Hepatic stellate cell (primary cell): Measurements from ENCODE around the gene KIF26B.
"Not testable (repeated sequence)": the region's sequence is repeated elsewhere in the genome, so short reads cannot be mapped to it uniquely, and the experiment has no call there.

Experiments used
- DNase-seq: peaks from one replicate; pipeline ENCODE4 v3.0.0; 2011; ENCODE audit warnings: low spot score

KIF26B gene

DNA sequence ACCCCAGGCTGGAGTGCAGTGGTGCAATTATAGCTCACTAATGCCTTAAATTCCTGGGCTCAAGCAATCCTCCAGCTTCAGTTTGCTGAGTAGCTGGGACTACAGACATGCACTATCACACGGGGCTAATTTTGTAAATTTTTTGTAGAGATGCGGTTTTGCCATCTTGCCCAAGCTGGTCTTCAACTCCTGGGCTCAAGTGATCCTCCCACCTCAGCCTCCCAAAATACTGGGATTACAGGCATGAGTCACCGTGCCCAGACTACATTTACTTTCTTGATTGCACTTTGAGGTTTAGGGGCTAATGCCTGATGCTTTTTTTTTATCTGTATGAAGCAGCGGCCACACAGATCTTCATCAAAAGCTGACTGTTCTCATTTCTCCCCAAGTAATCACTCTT, 124.6 kb downstream of the KIF26B start:
- DNase-seq, result no peak

DNA sequence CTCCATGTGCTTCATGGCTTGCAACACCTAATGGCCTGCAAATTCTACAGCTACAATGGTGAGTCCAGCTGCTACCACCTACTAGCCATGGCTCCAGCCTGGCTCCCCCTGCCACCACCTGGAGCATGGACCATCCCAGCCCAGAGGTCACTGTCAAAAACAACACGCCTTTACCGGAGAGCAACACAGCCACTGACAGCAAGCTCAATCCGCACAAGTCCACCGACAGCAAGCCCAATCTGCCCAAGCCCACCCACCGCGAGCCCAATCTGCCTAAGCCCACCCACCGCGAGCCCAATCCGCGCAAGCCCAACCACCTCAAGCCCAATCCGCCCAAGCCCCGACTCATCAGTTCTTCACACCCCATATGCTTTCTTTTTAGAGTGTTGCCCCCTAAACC, 128.2 kb downstream of the KIF26B start:
- DNase-seq, result no peak

DNA sequence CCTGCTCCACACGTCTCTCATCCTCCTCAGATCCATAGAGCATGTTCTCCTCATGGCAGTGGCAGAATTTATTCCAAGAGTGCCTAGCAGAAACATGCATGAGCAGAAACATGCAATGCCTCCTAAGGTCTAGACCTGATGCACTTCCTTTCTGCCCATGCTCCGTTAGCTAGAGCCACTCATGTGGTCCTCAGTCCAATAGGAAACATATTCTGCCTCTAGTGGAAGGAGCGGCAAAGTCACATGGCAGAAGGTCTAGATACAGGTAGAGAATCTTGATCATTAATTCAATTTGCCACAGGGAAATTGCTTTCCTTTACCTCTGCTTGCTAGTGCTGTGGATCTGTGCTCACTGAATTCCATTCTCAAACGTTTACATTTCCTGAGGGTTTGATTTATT, 130.4 kb downstream of the KIF26B start:
- no peak for DNase-seq

GRCh38 chr1:245288796-245289195, 134.0 kb downstream of the KIF26B start:
- DNase-seq, result no peak

DNA sequence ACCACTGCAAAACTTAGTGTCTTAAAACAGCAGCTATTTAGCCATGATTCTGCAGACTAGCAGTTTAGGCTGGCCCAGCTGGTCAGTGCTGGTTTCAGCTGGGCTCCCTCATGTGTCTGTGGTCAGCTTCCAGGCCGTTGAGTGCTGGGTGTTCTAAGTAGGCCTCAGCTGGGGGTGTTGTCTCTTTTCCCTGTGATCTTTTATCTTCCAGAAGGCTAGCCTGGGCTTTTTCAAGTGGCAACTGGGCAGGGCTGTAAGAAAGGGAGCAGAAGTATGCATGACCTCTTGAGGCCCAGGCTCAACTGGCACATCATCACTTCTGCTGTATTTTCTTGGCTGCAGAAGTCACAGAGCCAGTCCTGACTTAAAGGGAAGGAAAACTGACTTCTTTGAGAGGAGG, 136.1 kb downstream of the KIF26B start:
- no peak for DNase-seq

GRCh38 chr1:245291351-245291750, 136.6 kb downstream of the KIF26B start:
- DNase-seq, result no peak

- DNase-seq, result no peak
Measured at GRCh38 chr1:245292141-245292540, 137.4 kb downstream of the KIF26B start.

DNA sequence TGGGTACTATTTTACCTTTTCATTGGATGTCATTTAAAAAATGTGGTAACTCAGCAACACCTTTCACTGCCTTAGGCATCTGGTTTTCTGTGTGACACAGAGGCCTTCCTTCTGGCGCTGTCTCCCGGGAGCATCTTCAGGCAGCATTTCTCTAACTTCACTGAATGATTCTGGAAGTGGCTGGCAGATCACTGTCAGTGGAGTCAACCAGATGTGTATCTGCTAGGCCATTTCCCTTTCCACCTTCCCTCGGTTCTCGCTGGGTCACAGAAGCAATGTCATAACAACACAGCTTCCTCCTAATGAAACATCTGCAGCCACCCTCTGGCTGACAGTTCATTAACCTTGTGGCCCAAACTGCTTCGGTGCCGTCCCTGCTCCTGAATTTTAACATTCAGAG, 137.8 kb downstream of the KIF26B start:
- DNase-seq, result no peak

- DNase-seq, result no peak
Measured at GRCh38 chr1:245294020-245294419, 139.2 kb downstream of the KIF26B start.

GRCh38 chr1:245298781-245299180, 144.0 kb downstream of the KIF26B start:
- no peak for DNase-seq

- DNase-seq, result peak; percentile 54
Measured at GRCh38 chr1:245301162-245301580, 146.4 kb downstream of the KIF26B start.

- no peak for DNase-seq
Measured at GRCh38 chr1:245301921-245302320, 147.1 kb downstream of the KIF26B start.

DNA sequence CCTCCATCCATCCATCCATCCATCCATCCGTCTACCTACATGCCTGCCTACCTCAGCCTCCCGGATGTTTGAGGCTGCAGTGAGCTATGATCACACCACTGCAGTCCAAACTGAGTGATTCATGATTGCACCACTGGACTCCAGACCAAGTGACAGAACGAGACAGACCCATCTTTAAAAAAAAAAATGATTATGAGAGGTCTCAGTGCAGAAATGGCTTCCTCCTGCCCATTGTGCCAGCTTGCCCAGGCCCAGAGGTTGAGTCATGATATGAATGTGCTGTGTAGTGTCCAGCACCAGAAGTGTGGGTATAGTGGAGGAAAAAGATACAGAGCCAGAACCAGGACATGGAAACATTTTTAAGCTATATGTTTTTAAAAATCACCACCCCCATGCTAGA, 149.9 kb downstream of the KIF26B start:
- DNase-seq, result no peak

DNA sequence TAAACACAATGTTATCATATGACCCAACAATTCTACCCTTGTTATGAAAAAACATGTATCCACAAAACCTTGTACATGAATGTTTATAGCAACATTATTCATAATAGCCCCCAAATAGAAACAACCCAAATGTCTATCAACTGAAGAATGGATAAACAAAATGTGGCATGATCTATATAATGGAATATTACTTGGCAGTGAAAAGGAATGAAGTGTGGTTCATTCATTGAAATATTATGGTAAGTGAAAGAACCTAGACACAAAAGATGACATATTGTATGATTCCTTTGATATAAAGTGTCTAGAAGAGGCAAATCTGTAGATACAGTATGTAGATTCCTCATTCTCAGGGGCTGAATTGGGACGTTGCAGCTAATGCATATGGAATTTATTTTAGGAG, 151.2 kb downstream of the KIF26B start:
- DNase-seq, result no peak

DNA sequence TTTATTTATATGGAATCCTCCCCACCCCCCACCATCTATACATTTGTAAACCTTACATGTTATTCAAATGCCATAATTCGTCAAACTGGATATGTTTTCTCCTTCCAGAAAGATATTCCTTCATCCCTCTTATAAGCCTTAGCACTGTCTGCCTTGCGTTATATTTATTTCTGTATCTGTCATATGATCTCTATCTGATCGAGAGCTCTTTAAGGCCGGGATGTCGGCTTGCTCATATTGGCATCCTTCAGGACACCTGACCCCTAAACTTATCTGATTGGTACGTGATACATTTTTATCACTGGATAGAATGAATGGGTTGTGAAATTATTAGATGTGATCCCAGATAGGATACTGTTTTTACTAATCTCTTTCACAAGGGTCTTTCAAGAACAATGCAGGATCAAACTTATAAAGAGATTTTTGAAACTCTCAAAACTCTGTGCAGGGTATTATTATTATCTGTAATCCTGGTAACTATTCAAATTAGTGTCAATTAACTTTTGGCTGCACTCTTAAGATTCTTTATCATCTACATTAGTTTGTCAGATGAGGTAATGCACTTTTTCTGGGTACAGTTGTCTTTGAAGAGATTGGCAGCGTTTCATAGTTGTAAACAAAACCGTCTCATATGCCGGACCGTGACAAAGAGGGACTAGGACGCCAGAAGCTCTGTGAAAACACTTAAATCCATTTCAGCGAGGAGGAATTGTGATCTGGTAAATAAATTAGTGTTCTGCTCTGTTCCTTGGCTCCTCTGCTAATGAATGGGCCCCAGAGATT, 152.0 kb downstream of the KIF26B start:
- no peak for DNase-seq

DNA sequence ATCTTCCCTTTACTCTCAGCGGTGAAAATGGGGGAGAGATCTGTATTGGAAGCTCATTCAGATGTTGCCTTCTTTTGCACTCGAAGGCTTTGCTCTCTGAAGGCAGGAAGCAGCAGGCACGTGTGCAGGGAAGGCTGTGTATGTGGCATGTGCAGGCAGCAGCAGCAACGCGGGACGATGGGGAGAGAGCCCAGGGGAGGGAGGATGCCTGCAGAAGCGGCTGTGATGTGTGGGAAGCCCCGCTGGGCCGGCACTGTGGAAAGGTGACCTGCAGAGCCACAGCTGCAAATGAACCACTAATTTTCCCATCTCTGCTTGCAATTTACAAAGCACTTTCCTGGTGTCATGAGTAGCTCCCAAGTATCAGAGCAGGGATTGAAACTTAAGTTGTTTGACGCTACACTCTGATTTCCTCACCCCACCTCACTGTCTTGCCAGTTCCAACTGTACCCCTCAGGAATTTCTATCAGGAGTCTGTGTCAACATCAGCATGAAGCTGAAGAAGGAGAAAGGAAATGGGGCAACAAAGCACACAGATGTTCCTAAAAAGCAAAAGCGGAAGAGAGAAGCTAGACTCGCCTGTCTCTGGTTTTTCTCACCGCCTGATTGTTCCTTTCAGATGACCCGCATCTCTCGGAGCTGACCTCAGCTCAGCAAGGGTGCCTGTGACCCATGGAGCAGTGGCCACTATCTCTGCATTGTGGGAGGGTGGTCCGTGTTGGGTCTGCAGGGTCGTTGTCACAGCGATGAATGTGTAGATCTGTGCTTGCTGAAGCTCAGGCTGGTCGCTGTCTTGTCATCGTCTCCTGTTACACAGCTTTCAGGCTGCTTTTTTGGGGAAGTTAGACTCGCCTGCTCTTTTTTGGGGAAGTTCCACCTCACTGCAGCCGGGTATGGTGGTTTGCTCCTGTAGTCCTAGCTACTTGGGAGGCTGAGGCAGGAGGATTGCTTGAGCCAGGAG, 156.1 kb downstream of the KIF26B start:
- peak; percentile 38 for DNase-seq

DNA sequence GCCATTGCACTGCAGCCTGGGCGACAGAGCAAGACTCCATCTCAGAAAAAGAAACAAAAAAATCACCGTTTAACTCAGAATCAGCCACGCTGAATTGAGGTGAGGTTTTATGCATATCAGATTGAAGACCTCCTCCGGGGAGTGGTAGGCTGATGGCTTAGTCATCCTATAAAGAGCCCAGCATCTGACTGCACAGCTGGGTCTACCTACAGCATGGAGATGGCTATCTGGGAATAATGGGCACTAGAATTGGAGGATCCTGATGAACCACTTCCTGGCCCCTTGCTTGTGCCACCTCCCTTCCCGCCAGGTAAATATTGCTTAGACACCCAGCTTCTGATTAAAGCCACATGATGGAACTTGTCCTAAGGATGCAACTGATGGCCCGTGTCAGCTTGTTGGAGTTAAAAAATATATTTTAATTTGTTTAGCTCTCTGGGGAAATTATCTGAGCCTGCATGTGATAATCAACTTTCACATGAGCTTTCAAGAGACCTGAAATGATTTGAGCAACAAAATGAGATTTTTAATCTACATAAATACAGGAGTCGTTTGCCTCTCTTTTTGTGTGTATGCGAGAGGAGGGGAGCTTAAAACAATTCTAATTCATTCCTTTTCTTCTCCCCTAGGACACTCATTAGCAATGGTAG, 157.2 kb downstream of the KIF26B start:
- DNase-seq, result no peak

- DNase-seq, result no peak
Measured at GRCh38 chr1:245313576-245313975, 158.8 kb downstream of the KIF26B start.

GRCh38 chr1:245316784-245317183, 162.0 kb downstream of the KIF26B start:
- no peak for DNase-seq

- no peak for DNase-seq
Measured at GRCh38 chr1:245317217-245317616, 162.4 kb downstream of the KIF26B start.

DNA sequence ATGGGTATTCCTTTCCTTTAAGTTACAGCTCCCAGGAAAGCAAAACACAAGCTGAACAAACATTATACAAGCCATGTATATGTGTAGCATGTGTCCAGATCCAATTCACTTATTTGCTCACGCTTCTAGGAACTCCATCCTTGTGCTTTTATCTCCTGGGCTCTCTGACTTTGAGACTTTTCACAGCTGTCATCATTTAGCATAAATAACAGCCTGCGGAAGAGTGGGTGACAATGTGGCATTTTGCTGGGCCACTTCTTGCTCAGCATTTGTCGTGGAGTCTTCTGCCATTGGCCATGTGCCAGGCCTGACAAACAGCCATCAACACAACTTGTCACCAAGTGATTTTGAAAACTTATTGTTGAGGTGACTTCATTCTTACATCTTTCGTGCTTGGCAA, 164.3 kb downstream of the KIF26B start:
- no peak for DNase-seq

GRCh38 chr1:245322673-245323072, 167.9 kb downstream of the KIF26B start:
- no peak for DNase-seq

DNA sequence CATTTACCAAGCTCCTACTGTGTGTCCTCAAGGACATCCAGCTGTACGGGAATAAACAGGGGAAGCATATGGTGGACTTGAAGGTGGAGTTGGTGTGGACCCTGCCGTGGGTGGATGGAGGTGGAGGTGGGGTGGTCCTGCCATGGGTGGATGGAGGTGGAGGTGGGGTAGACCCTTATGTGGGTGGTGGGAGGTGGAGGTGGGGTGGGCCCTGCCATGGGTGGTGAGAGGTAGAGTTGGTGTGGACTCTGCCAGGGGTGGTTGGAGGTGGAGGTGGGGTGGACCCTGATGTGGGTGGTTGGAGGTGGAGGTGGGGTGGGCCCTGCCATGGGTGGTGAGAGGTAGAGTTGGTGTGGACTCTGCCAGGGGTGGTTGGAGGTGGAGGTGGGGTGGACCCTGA, 169.0 kb downstream of the KIF26B start:
- not testable (repeated sequence) for DNase-seq
